Esophagus squamous epithelium (tissue), 4 donors: ENCODE results near the gene WDR38.

Experiments
- CTCF ChIP-seq, 6 experiments: fragments of 450-650 bp in 4 of 6; fragments of 200-600 bp in 2 of 6; sonication (generic) in 2 of 6; IDR thresholded peaks; one replicate each; pipeline ENCODE4 v1.5.1; 2016 to 2019; ENCODE audit warnings: antibody characterized with exemption in 6 of 6, mild to moderate bottlenecking in 4 of 6, moderate library complexity in 4 of 6
- POLR2A ChIP-seq, 4 donors: fragments of 450-650 bp; IDR thresholded peaks; one replicate each; pipeline ENCODE4 v1.6.1; 2017; ENCODE audit warnings: antibody characterized with exemption in 4 of 4, mild to moderate bottlenecking in 4 of 4, moderate library complexity in 3 of 4

GRCh38 chr9:124894741-124895170 is 41.5 kb downstream of the WDR38 start:
- peak in 5 of 6 experiments; percentile 17 to 52 (median 22) for TF ChIP-seq CTCF (IDR thresholded peaks at IDR 0.05)
- no peak for TF ChIP-seq POLR2A (IDR thresholded peaks at IDR 0.05)
